Gastroesophageal sphincter (tissue), 4 donors: ENCODE results near the gene BPIFB4. TPM values are rescaled to one million over a fixed set of nuclear protein-coding genes. Genes with fewer than 3 reads are reported as not detected.

Experiments used
- ATAC-seq: fragments of 150-250 bp; one replicate; pipeline ENCODE4 v1.9.1; 2016; ENCODE audit warnings: mild to moderate bottlenecking, moderate library complexity
- H3K27ac ChIP-seq, 4 donors: fragments of 200-600 bp; sonication (generic) in 3 of 4; 1 replicate in 3 of 4; 2 replicates in 1 of 4; pipeline ENCODE4 v1.5.1; 2016 to 2019
- H3K27me3 ChIP-seq: fragments of 200-600 bp; sonication (generic); one replicate; pipeline ENCODE4 v1.5.1; 2019
- H3K36me3 ChIP-seq, 2 donors: fragments of 200-600 bp; sonication (generic); one replicate each; pipeline ENCODE4 v1.5.1; 2019; ENCODE audit warnings: control low read depth in 1 of 2
- H3K4me1 ChIP-seq, 3 donors: fragments of 200-600 bp; sonication (generic); 1 replicate in 2 of 3; 2 replicates in 1 of 3; pipeline ENCODE4 v1.5.1; 2016 to 2019; ENCODE audit warnings: control low read depth in 2 of 3
- H3K4me3 ChIP-seq, 2 donors: fragments of 200-600 bp; sonication (generic); one replicate each; pipeline ENCODE4 v1.5.1; 2019; ENCODE audit warnings: mild to moderate bottlenecking in 1 of 2, moderate library complexity in 1 of 2
- H3K9me3 ChIP-seq, 3 donors: fragments of 200-600 bp; sonication (generic); one replicate each; pipeline ENCODE4 v1.5.1; 2017 to 2019; ENCODE audit warnings: control low read depth in 2 of 3
- EP300 ChIP-seq: sonication (generic); formaldehyde crosslinking; IDR thresholded peaks from one replicate; pipeline ENCODE4 v1.6.1; 2017; ENCODE audit warnings: antibody characterized with exemption, mild to moderate bottlenecking
- POLR2A ChIP-seq, 2 donors: fragments of 450-650 bp; IDR thresholded peaks; one replicate each; pipeline ENCODE4 v1.6.1; 2017; ENCODE audit warnings: antibody characterized with exemption in 2 of 2, mild to moderate bottlenecking in 2 of 2, moderate library complexity in 1 of 2
- POLR2AphosphoS5 ChIP-seq: sonication (generic); formaldehyde crosslinking; IDR thresholded peaks from one replicate; pipeline ENCODE4 v1.6.1; 2017; ENCODE audit warnings: antibody characterized with exemption
- WGBS, 2 donors: methylation state at CpG; one replicate each; pipeline ENCODE4 v1.1.5; 2018; ENCODE audit warnings: low coverage in 1 of 2; 5-methylcytosine and 5-hydroxymethylcytosine counted together
- total RNA-seq, 4 donors: library from RNA; depleted of rRNA; stranded (reverse); fragments of >200 nt; gene quantifications; one replicate each; pipeline ENCODE4 v1.1.0, GENCODE V29; 2016
- TF ChIP-seq, protein P1 (sequence below), 4 experiments: fragments of 200-600 bp in 2 of 4; fragments of 450-650 bp in 2 of 4; sonication (generic) in 1 of 4; IDR thresholded peaks; one replicate each; pipeline ENCODE4 v1.5.1; 2017 to 2019; ENCODE audit warnings: antibody characterized with exemption in 4 of 4, mild to moderate bottlenecking in 2 of 4, moderate library complexity in 2 of 4

The BPIFB4 gene
- total RNA-seq, 4 donors from 2014 or later: not detected

DNA sequence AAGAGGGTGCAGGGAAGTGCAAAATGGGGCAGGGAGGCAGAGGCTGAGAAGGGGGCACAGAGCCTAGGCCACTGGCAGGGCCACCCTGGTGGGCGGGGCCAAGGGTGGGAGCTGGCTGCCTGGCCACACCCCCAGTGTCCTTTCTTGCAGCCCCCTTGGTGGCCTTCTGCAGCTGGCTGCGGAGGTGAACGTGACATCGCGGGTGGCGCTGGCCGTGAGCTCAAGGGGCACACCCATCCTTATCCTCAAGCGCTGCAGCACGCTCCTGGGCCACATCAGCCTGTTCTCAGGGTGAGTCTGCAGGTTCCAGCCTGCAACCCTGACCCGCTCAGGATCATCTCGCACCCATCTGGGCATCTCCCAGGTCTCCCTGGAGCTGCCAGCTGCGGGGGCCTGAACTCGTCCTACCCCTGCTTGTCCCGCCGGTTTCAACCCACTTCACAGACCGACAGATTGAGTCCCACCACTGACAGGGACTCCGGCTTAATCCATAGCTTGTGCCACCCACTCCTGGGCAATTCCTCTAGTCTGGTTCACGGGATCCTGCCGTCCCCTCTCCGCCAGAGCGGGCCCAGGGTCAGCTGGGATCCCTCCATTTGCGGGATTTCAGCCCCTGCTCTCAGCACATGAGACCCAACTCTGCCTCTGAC, 19.6 kb upstream of the BPIFB4 start:
- Histone ChIP-seq H3K9me3 (no peaks in the 10 kb centered on the region), H3K27ac (no peak overlapping the region), H3K4me1 (no peaks in the 10 kb centered on the region), H3K36me3 (no peaks in the 10 kb centered on the region), H3K27me3 (peaks cover 10% of the 10 kb centered on the region), H3K4me3 (no peak overlapping the region)
- no peak for ATAC-seq
- TF ChIP-seq, protein P1, sequence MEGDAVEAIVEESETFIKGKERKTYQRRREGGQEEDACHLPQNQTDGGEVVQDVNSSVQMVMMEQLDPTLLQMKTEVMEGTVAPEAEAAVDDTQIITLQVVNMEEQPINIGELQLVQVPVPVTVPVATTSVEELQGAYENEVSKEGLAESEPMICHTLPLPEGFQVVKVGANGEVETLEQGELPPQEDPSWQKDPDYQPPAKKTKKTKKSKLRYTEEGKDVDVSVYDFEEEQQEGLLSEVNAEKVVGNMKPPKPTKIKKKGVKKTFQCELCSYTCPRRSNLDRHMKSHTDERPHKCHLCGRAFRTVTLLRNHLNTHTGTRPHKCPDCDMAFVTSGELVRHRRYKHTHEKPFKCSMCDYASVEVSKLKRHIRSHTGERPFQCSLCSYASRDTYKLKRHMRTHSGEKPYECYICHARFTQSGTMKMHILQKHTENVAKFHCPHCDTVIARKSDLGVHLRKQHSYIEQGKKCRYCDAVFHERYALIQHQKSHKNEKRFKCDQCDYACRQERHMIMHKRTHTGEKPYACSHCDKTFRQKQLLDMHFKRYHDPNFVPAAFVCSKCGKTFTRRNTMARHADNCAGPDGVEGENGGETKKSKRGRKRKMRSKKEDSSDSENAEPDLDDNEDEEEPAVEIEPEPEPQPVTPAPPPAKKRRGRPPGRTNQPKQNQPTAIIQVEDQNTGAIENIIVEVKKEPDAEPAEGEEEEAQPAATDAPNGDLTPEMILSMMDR (IDR thresholded peaks at IDR 0.05): no peak
- TF ChIP-seq POLR2AphosphoS5: no peak
- TF ChIP-seq EP300: no peak
- no peak for TF ChIP-seq POLR2A (IDR thresholded peaks at IDR 0.05)
- 89 to 98% methylated on average over 8 to 10 of the region's 22 CpGs for WGBS, 2 donors

DNA sequence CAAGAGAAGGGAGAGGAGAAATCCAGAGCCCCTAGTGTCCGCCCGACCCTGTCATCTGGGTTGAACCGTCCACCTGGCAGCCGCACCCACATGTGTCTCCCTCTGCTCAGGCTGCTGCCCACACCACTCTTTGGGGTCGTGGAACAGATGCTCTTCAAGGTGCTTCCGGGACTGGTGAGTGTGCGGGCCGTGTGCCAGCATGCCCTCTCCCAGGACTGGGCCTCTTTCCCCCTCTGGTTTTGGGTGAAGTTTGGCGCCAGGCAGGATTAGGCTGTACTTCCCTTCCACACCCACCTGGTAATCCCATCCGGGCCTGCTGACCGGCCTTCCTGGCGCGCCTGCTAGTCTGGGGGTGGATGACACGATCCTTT, 17.8 kb upstream of the BPIFB4 start:
- no peak overlapping the region for H3K27ac ChIP-seq
- H3K27me3 ChIP-seq: peaks cover 10% of the 10 kb centered on the region
- no peaks in the 10 kb centered on the region for H3K9me3 ChIP-seq
- 80 to 90% methylated on average over 1 to 4 of the region's 14 CpGs for WGBS, 2 donors
- TF ChIP-seq, protein P1 (IDR thresholded peaks at IDR 0.05): no peak
- no peak for TF ChIP-seq POLR2A (IDR thresholded peaks at IDR 0.05)
- no peak for TF ChIP-seq EP300
- TF ChIP-seq POLR2AphosphoS5: no peak
- no peak overlapping the region for H3K4me3 ChIP-seq
- H3K4me1 ChIP-seq: no peaks in the 10 kb centered on the region
- no peaks in the 10 kb centered on the region for H3K36me3 ChIP-seq
- ATAC-seq: no peak

DNA sequence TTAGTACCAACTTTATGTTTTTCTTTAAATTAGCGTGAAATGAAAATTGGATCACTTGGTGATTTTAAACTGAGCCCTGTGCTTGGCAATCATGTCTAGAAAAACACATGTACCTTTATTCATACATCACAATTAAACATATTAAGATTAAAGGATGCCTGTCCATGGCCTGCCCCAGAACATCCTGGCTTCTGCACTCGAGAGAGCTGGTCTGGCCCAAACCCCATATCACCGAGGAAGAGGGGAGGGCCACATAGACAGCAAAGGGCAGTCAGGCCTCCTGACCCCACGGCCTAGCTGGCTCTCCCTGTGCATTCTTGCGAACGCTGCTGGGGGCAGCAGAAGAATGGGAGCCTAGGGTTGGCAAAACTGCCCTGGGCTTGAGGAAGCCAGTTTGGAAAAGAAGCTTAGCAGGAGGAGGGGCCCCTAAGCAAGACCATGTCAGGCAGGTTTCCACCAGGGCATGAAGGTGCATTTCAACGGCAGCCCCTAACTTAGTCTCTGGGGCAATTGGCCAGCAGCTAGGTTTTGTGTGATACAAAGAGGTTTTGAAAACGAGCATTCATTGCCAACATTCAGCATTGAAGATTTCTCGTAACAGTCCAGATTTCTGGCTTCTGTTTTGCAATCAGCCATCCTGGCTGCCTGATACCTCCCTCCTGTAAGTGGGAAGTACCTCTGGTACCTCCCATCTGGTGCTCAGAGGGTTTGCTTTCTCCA, 17.2 kb upstream of the BPIFB4 start:
- no peaks in the 10 kb centered on the region for H3K4me1 ChIP-seq
- WGBS, 2 donors: 57 to 60% methylated on average over 3 to 4 of the region's 9 CpGs
- ATAC-seq: no peak
- H3K4me3 ChIP-seq: no peak overlapping the region
- H3K27me3 ChIP-seq: peaks cover 10% of the 10 kb centered on the region
- no peaks in the 10 kb centered on the region for H3K9me3 ChIP-seq
- TF ChIP-seq POLR2A (IDR thresholded peaks at IDR 0.05) (no peak), EP300 (no peak)
- H3K27ac ChIP-seq: no peak overlapping the region
- H3K36me3 ChIP-seq: no peaks in the 10 kb centered on the region

DNA sequence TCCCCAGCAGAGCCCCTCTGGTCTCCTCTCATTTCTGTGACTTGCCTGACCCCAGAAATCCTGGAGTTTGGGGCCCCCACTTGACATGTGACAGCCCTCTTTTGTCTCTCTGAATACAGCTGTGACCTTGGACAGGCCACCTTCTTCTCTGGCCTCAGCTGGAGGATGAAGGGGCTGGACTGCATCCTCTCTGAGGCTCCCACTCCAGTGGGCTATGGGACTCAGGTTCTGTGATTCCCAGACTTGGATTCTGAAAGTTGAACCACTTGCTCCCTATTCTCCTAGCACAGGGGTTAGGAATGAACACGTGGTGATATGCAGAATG, 16.7 kb upstream of the BPIFB4 start:
- no peaks in the 10 kb centered on the region for H3K36me3 ChIP-seq
- H3K4me1 ChIP-seq: no peaks in the 10 kb centered on the region
- H3K9me3 ChIP-seq: no peaks in the 10 kb centered on the region
- H3K27ac ChIP-seq: no peak overlapping the region
- TF ChIP-seq EP300 (no peak), POLR2A (IDR thresholded peaks at IDR 0.05) (no peak), POLR2AphosphoS5 (no peak)
- TF ChIP-seq, protein P1 (IDR thresholded peaks at IDR 0.05): no peak
- no CpG with 5 or more reads among the region's 1 CpG for WGBS, 2 donors
- no peak overlapping the region for H3K4me3 ChIP-seq
- no peak for ATAC-seq
- peaks cover 10% of the 10 kb centered on the region for H3K27me3 ChIP-seq

DNA sequence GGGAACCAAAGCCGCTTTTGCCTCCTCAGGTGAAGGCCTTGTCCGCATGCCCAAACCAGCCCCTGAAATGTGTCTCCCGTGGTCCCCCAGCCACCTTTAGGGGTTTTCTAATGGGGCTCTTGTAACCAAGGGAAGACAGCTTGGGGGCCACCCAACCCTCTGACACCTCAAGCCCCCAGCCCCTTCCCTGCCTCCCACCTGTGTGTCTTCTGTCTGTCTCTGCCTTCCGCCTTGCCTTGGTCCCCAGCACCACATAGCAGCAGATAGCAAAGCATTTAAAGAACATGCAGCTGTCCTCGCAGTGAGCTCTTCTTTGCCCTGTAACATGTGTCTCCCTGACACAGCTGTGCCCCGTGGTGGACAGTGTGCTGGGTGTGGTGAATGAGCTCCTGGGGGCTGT, 16.2 kb upstream of the BPIFB4 start:
- no peak for TF ChIP-seq EP300
- TF ChIP-seq POLR2A (IDR thresholded peaks at IDR 0.05): no peak
- TF ChIP-seq, protein P1 (IDR thresholded peaks at IDR 0.05): no peak
- no peak for TF ChIP-seq POLR2AphosphoS5
- Histone ChIP-seq H3K4me1 (no peaks in the 10 kb centered on the region), H3K4me3 (no peak overlapping the region), H3K9me3 (no peaks in the 10 kb centered on the region), H3K27ac (no peak overlapping the region), H3K36me3 (no peaks in the 10 kb centered on the region), H3K27me3 (peaks cover 10% of the 10 kb centered on the region)
- ATAC-seq: no peak
- WGBS, 2 donors: 60% methylated on average over 1 of the region's 6 CpGs; no CpG with 5 or more reads in 1 of the 2 donors
